CD4-positive, alpha-beta T cell (primary cell): ENCODE data around the gene SIRT3. TPM values are rescaled to one million over a fixed set of nuclear protein-coding genes. Genes with fewer than 3 reads are reported as not detected.

Experiments
- ATAC-seq: fragments of 200-7000 bp; cut with Tn5 transposase; one replicate; pipeline ENCODE4 v1.10.0; 2022; ENCODE audit warnings: mild to moderate bottlenecking; ENCODE audit not compliant: poor library complexity
- CTCF ChIA-PET: fragments of 350-600 bp; sonication (Branson Sonifier 250); formaldehyde crosslinking; loops from one replicate; lab custom pipeline; 2021; ENCODE audit warnings: antibody characterized with exemption, inconsistent platforms; lab: Charles Lee
- POLR2A ChIA-PET: fragments of 350-600 bp; sonication (Branson Sonifier 250); formaldehyde crosslinking; loops from one replicate; lab custom pipeline; 2021; ENCODE audit warnings: antibody characterized with exemption, inconsistent platforms; lab: Charles Lee
- DNase-seq, 14 experiments: peaks; one replicate each; pipeline ENCODE4 v3.0.0-alpha.2; 2013 to 2020; ENCODE audit warnings: mixed read lengths in 2 of 14
- H3K27ac ChIP-seq, 2 donors: one replicate each; pipeline versions ENCODE4 v1.5.1 to v1.7.0; 2013; ENCODE audit warnings: low read length in 2 of 2, low read depth in 1 of 2, mild to moderate bottlenecking in 1 of 2
- H3K27me3 ChIP-seq, 2 experiments: 1 replicate in 1 of 2; 2 replicates in 1 of 2; pipeline versions ENCODE4 v1.6.1 to v1.7.0; 2013; ENCODE audit warnings: low read length in 2 of 2, control low read depth in 1 of 2, mild to moderate bottlenecking in 1 of 2, moderate library complexity in 1 of 2; ENCODE audit not compliant: insufficient read depth in 2 of 2, control insufficient read depth in 1 of 2
- H3K36me3 ChIP-seq: one replicate; pipeline ENCODE4 v1.6.1; 2013; ENCODE audit warnings: low read length, control low read depth; ENCODE audit not compliant: insufficient read depth
- H3K4me1 ChIP-seq: one replicate; pipeline ENCODE4 v1.6.1; 2013; ENCODE audit warnings: low read length, control low read depth; ENCODE audit not compliant: insufficient read depth
- H3K4me3 ChIP-seq: one replicate; pipeline ENCODE4 v1.5.1; 2013; ENCODE audit warnings: mild to moderate bottlenecking, low read length, moderate library complexity
- H3K9me3 ChIP-seq, 2 experiments: 1 replicate in 1 of 2; 2 replicates in 1 of 2; pipeline versions ENCODE4 v1.6.1 to v1.7.0; 2013; ENCODE audit warnings: low read length in 2 of 2, mild to moderate bottlenecking in 2 of 2, control low read depth in 1 of 2, moderate library complexity in 1 of 2; ENCODE audit not compliant: control insufficient read depth in 1 of 2, insufficient read depth in 1 of 2
- H3K27ac Mint-ChIP-seq: one replicate; pipeline ENCODE4 v1.8.0; 2020; ENCODE audit warnings: mixed read lengths
- H3K27me3 Mint-ChIP-seq: one replicate; pipeline ENCODE4 v1.8.0; 2021; ENCODE audit warnings: mixed read lengths
- H3K36me3 Mint-ChIP-seq: one replicate; pipeline ENCODE4 v1.8.0; 2021; ENCODE audit warnings: low read depth, mixed read lengths
- H3K4me1 Mint-ChIP-seq: one replicate; pipeline ENCODE4 v1.8.0; 2021; ENCODE audit warnings: low read depth, mixed read lengths
- H3K4me3 Mint-ChIP-seq: one replicate; pipeline ENCODE4 v1.8.0; 2020; ENCODE audit warnings: mild to moderate bottlenecking, mixed read lengths
- H3K9me3 Mint-ChIP-seq: one replicate; pipeline ENCODE4 v1.8.0; 2020; ENCODE audit warnings: mixed read lengths
- CTCF ChIP-seq: fragments of 200-600 bp; IDR thresholded peaks from one replicate; pipeline ENCODE4 v1.8.0; 2022; ENCODE audit warnings: antibody characterized with exemption, mild to moderate bottlenecking
- intact Hi-C, 2 experiments: fragments of 100-400 bp; cut with DNase I in 1 of 2; cut with micrococcal nuclease in 1 of 2; formaldehyde crosslinking; loops; one replicate each; pipeline versions ENCODE4 v1.15.1 to v1.9.0; 2023 to 2025; cut with DNase I, micrococcal nuclease
- total RNA-seq, 174 experiments: library from RNA in 2 of 174; stranded (reverse) in 2 of 174; gene quantifications; one replicate each; pipeline ENCODE4 v1.2.3 and lab custom pipeline; 2021 to 2026

Gene SIRT3
- total RNA-seq, 2 experiments from 2014 or later: 16.4 to 18.0 TPM

- Histone ChIP-seq H3K9me3 (no peaks in the 10 kb centered on the region), H3K4me1 (peaks cover 6% of the 10 kb centered on the region), H3K27me3 (no peaks in the 10 kb centered on the region), H3K36me3 (peaks cover 33% of the 10 kb centered on the region), H3K27ac (no peak overlapping the region), H3K4me3 (no peak overlapping the region)
- POLR2A ChIA-PET: interaction anchor here (0.9 to 1.1 kb wide), 3 partner anchors 12 to 53 kb away, joined by 3 to 4 read pairs (median 3); partner anchors contain the start of genes IFITM2 and PSMD13
- peaks cover 13% of the 10 kb centered on the region for H3K4me1 Mint-ChIP-seq
- H3K27me3 Mint-ChIP-seq: no peaks in the 10 kb centered on the region
- no peak for DNase-seq
- no peak for TF ChIP-seq CTCF
- H3K36me3 Mint-ChIP-seq: peaks cover 40% of the 10 kb centered on the region
- CTCF ChIA-PET: interaction anchor here (1.2 kb wide), 1 partner anchor 50 kb away, joined by 4 read pairs; no protein-coding TSS in a partner anchor
- intact Hi-C loops: no loop called here
- H3K4me3 Mint-ChIP-seq: no peak overlapping the region
- ATAC-seq: no peak
- no peaks in the 10 kb centered on the region for H3K9me3 Mint-ChIP-seq
- H3K27ac Mint-ChIP-seq: no peak overlapping the region
Observed at GRCh38 chr11:255176-255575, 19.0 kb upstream of the SIRT3 start.

GRCh38 chr11:253886-254270, 17.7 kb upstream of the SIRT3 start:
- H3K27ac Mint-ChIP-seq: peak overlapping the region; percentile 67
- CTCF ChIA-PET: interaction anchor here (1.1 to 1.2 kb wide), 2 partner anchors 52 to 110 kb away, joined by 3 to 4 read pairs; no protein-coding TSS in a partner anchor
- intact Hi-C loops: loop anchor here (2.0 to 5.0 kb wide), 6 partner anchors 25 to 198 kb away; partner anchors contain the start of genes BET1L (in 1 of the 2), NLRP6 (in 1 of the 2), PGGHG (in 1 of the 2) and PTDSS2 (in 1 of the 2)

GRCh38 chr11:253160-253885, 17.2 kb upstream of the SIRT3 start:
- no peak overlapping the region for H3K27ac Mint-ChIP-seq

More at GRCh38 chr11:253886-254270, 17.7 kb upstream of the SIRT3 start:
- H3K4me3 ChIP-seq: no peak overlapping the region
- Mint-ChIP-seq H3K4me1 (peaks cover 13% of the 10 kb centered on the region), H3K9me3 (no peaks in the 10 kb centered on the region), H3K36me3 (peaks cover 52% of the 10 kb centered on the region), H3K4me3 (no peak overlapping the region), H3K27me3 (no peaks in the 10 kb centered on the region)
- no peak overlapping the region for H3K27ac ChIP-seq
- ATAC-seq (no peak), DNase-seq (no peak)
- peaks cover 6% of the 10 kb centered on the region for H3K4me1 ChIP-seq
- H3K9me3 ChIP-seq: no peaks in the 10 kb centered on the region
- POLR2A ChIA-PET: interaction anchor here (1.1 kb wide), 1 partner anchor 14 kb away, joined by 4 read pairs; no protein-coding TSS in a partner anchor
- no peaks in the 10 kb centered on the region for H3K27me3 ChIP-seq
- H3K36me3 ChIP-seq: peaks cover 45% of the 10 kb centered on the region
- no peak for TF ChIP-seq CTCF

More at GRCh38 chr11:253160-253885, 17.2 kb upstream of the SIRT3 start:
- Histone ChIP-seq H3K27me3 (no peaks in the 10 kb centered on the region), H3K4me1 (peaks cover 6% of the 10 kb centered on the region), H3K9me3 (no peaks in the 10 kb centered on the region), H3K27ac (no peak overlapping the region), H3K36me3 (peaks cover 51% of the 10 kb centered on the region), H3K4me3 (no peak overlapping the region)
- ChIA-PET POLR2A (interaction anchor here (3.3 kb wide), 1 partner anchor 27 kb away, joined by 31 read pairs; the partner anchor contains the start of gene NLRP6), CTCF (interaction anchor here (1.1 to 3.5 kb wide), 2 partner anchors 53 to 110 kb away, joined by 3 to 31 read pairs; partner anchors contain the start of gene IFITM2)
- no peak overlapping the region for H3K4me3 Mint-ChIP-seq
- DNase-seq (no peak), ATAC-seq (no peak)
- peaks cover 58% of the 10 kb centered on the region for H3K36me3 Mint-ChIP-seq
- peaks cover 13% of the 10 kb centered on the region for H3K4me1 Mint-ChIP-seq
- no peaks in the 10 kb centered on the region for H3K27me3 Mint-ChIP-seq
- H3K9me3 Mint-ChIP-seq: no peaks in the 10 kb centered on the region
- intact Hi-C loops: loop anchor here (2.0 to 5.0 kb wide), 6 partner anchors 25 to 199 kb away; partner anchors contain the start of genes BET1L (in 1 of the 2), NLRP6 (in 1 of the 2), PGGHG (in 1 of the 2) and PTDSS2 (in 1 of the 2)
- TF ChIP-seq CTCF: no peak
